NT2/D1 (cell line): ENCODE results near the gene PIGK.

ENCODE experiments used
- SUZ12 ChIP-seq: IDR thresholded peaks from 2 replicates; pipeline ENCODE4 v1.6.1; 2011; ENCODE audit not compliant: insufficient read length, insufficient read depth; ENCODE audit errors: extremely low read depth
- YY1 ChIP-seq: IDR thresholded peaks from 2 replicates; pipeline ENCODE4 v1.6.1; 2011; ENCODE audit not compliant: insufficient read length, insufficient read depth
- ZNF274 ChIP-seq: IDR thresholded peaks from 2 replicates; pipeline ENCODE4 v1.6.1; 2011; ENCODE audit warnings: mild to moderate bottlenecking, low read depth, low read length

GRCh38 chr1:77047575-77047974, 171.7 kb downstream of the PIGK start:
- TF ChIP-seq SUZ12 (no peak), ZNF274 (no peak), YY1 (no peak)
